Stimulated activated CD8-positive, alpha-beta memory T cell treated with anti-CD3 and anti-CD28 coated beads, Interleukin-12 subunit alpha, Interleukin-12 subunit beta, amount 100 ng/mL, for 24 hours (primary cell): ENCODE results near the gene CFL2.
"Not testable (repeated sequence)": the region's sequence is repeated elsewhere in the genome, so short reads cannot be mapped to it uniquely, and the experiment has no call there.

ENCODE experiments used
- DNase-seq: peaks from one replicate; pipeline ENCODE4 v3.0.0-alpha.2; 2020; ENCODE audit errors: extremely low read depth

Gene CFL2

GRCh38 chr14:34711796-34712712 lies 2.3 kb downstream of the CFL2 start:
- DNase-seq: no peak

- no peak for DNase-seq
Observed at GRCh38 chr14:34711169-34711568, 3.2 kb downstream of the CFL2 start.

GRCh38 chr14:34710744-34711143 lies 3.6 kb downstream of the CFL2 start:
- no peak for DNase-seq

GRCh38 chr14:34710006-34710405 lies 4.4 kb downstream of the CFL2 start:
- no peak for DNase-seq

GRCh38 chr14:34707722-34708121 lies 6.7 kb downstream of the CFL2 start:
- DNase-seq: no peak

GRCh38 chr14:34701808-34702207 lies 12.6 kb downstream of the CFL2 start:
- no peak for DNase-seq

GRCh38 chr14:34700622-34701130 lies 13.7 kb downstream of the CFL2 start:
- DNase-seq: no peak

GRCh38 chr14:34699873-34700621 lies 14.3 kb downstream of the CFL2 start:
- DNase-seq: no peak

GRCh38 chr14:34694216-34694615 lies 20.2 kb downstream of the CFL2 start:
- not testable (repeated sequence) for DNase-seq

GRCh38 chr14:34693228-34693939 lies 21.0 kb downstream of the CFL2 start:
- DNase-seq: no peak

- no peak for DNase-seq
Observed at GRCh38 chr14:34692898-34693227, 21.5 kb downstream of the CFL2 start.

GRCh38 chr14:34692348-34692747 lies 22.0 kb downstream of the CFL2 start:
- DNase-seq: no peak

- DNase-seq: no peak
Observed at GRCh38 chr14:34691206-34691605, 23.2 kb downstream of the CFL2 start.

- no peak for DNase-seq
Observed at GRCh38 chr14:34688470-34689206, 25.8 kb downstream of the CFL2 start.

- DNase-seq: no peak
Observed at GRCh38 chr14:34685819-34686428, 28.5 kb downstream of the CFL2 start.

- no peak for DNase-seq
Observed at GRCh38 chr14:34684578-34684977, 29.8 kb downstream of the CFL2 start.

- no peak for DNase-seq
Observed at GRCh38 chr14:34682787-34683321, 31.5 kb downstream of the CFL2 start.

GRCh38 chr14:34680806-34681479 lies 33.5 kb downstream of the CFL2 start:
- DNase-seq: no peak

- DNase-seq: no peak
Observed at GRCh38 chr14:34678735-34679134, 35.7 kb downstream of the CFL2 start.

GRCh38 chr14:34678306-34678705 lies 36.1 kb downstream of the CFL2 start:
- no peak for DNase-seq
